T1000 (cell line): Measurements from ENCODE around the gene PRDM16.

Source experiments
- DNase-seq: peaks from one replicate; lab custom pipeline; 2025; ENCODE audit warnings: mixed read lengths; lab: John Stamatoyannopoulos, UW

The PRDM16 gene

DNA sequence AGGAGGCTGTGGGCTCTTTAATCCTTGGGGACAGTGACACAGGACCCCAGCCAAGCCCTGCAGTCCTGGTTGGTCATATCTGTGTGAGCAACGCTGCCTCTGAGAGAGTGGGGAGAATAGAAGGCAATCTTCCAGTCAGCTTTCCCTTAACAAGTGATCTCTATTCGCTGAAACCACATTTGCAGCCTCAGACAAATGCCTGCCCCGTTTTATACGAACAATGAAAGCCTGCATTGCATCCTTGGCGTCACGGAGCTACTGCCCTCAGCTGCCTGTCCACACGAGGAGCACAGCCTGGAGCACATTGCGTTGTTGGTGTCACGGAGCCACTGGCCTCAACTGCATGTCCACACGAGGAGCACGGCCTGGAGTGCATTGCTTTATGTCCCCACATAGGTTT, 235.2 kb downstream of the PRDM16 start:
- no peak for DNase-seq

DNA sequence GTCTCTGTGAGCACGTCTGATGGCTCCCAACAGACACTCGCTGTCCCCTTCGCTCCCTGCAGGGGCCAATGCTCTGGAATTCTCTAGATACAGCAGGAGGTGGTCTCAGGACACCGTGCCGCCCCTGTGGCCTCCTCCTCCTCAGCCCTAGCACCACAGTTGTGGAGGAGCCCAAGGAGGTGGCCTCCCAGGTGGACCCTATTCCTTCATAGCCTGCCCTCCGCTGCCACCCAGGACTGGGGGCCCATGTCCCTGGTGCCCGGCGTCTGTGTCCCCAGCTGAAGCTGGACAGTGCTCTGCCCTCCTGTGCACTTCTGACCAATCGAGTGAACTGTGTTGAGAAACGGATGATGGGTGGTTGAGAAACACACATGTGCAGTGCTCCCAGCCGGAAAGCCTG, 235.7 kb downstream of the PRDM16 start:
- no peak for DNase-seq

GRCh38 chr1:3305156-3305555, 236.2 kb downstream of the PRDM16 start:
- no peak for DNase-seq

GRCh38 chr1:3306583-3307291, 237.7 kb downstream of the PRDM16 start:
- peak; percentile 41 for DNase-seq

GRCh38 chr1:3307359-3307758, 238.4 kb downstream of the PRDM16 start:
- no peak for DNase-seq

- DNase-seq = no peak
Observed at GRCh38 chr1:3308053-3308452, 239.1 kb downstream of the PRDM16 start.

DNA sequence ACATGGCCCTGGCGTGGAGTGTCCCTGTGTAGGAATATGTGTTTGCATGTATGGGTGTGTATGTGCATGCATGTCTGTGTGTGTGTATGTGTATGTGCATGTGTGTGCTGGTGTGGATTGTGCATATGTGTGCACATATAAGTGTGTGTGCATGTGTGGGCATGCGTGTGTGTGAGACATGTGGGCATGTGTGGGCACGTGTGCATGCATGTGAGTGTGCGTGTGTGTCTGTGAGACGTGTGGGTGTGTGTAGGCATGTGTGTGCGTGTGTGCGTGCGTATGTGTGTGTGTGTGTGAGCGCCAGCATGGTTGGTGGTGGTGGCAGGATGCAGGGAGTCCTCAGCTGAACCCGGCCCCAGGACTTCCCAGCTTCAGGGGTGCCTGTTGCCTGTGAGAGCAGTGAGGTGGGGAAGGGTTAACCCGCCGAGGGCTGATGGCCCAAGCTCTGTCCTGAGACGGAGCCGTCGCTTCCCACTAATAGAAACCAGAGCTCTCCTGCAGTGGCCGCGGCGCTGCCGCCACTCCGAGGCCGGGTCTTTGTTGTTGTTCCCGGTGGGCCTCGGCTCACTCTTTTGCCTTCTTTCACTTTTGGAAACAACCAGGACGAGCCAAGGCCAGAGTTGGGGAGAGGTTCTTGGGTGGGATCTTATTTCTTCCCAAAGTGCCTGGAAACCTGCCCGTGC, 241.9 kb downstream of the PRDM16 start:
- no peak for DNase-seq

- no peak for DNase-seq
Observed at GRCh38 chr1:3311711-3312110, 242.7 kb downstream of the PRDM16 start.

DNA sequence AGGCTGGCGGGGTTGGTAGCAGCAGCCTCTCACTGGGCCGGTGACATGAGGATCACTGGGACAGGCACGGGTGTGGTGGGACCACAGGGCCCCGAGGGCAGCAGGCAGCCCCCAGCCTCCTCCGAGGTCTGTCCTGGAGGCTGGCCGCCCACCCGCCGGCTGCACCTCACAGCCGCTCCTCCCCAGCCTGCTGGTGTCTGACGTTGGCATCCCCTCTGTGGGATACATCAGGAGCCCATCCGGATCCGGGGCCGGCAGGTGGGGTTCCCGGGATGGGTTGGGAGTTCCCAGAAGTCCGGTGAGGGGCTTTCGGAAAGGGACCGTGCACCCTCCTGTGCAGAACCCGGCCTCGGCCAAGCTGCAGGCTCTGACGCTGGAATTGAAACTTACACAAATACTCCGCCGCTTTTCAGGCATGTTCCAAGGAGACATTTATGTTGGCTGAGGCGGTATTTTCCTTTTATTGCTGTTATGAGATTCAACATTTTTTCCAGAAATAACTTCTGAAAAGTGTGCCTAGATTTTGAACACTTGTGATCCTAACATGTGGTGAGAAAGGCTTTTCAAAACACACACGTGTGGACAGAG, 243.4 kb downstream of the PRDM16 start:
- DNase-seq = no peak

DNA sequence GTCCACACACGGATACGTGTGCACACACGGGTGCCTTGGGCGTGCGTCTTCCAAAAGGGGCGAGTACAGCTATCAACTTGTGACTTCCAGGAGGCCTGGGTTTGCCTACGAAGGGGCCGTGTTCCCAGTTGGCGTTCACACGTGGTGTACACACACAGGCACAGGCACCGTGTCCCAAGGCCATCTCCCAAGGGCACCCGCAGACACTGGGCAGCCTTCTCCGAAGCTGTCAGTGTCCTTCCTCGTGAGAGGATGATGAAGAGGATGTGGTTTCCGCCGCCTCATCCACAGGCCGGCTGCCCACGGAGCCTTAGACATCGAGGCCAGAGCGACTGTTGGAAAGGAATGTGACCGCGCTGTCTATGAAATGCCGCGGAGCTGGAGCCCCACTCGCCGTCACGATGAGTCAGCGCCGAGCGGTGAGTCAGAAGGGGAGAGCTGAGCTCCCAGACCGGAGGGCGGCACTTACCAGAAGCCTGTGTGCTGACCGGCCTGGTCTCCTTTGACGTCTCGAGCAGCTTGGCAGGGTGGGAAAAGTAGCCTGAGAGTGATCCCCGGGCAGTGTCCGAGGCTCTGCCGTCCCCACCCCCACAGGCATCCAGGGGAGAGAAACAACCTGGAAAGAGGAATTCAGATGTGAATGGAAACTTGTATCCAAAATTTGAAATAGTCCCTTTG, 244.0 kb downstream of the PRDM16 start:
- peak; percentile 91 for DNase-seq

DNA sequence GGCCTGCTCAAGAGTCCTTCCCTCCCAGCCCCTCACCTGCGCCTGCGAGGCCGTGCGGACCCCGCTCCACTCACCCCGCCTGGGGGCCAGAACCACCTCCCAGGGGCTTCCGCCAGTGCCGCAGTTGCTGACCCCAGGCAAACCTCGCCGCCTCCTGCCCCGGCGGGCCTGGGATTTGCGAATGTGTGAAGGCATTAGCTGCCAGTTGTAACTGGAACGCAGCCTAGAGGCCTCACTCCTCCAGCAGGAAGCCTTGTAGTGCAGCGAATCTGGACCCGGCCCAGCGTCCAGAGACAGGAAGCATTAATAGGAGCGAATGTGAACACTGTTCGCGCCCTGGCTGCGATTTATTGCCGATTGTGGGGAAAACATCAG, 244.6 kb downstream of the PRDM16 start:
- DNase-seq = no peak

DNA sequence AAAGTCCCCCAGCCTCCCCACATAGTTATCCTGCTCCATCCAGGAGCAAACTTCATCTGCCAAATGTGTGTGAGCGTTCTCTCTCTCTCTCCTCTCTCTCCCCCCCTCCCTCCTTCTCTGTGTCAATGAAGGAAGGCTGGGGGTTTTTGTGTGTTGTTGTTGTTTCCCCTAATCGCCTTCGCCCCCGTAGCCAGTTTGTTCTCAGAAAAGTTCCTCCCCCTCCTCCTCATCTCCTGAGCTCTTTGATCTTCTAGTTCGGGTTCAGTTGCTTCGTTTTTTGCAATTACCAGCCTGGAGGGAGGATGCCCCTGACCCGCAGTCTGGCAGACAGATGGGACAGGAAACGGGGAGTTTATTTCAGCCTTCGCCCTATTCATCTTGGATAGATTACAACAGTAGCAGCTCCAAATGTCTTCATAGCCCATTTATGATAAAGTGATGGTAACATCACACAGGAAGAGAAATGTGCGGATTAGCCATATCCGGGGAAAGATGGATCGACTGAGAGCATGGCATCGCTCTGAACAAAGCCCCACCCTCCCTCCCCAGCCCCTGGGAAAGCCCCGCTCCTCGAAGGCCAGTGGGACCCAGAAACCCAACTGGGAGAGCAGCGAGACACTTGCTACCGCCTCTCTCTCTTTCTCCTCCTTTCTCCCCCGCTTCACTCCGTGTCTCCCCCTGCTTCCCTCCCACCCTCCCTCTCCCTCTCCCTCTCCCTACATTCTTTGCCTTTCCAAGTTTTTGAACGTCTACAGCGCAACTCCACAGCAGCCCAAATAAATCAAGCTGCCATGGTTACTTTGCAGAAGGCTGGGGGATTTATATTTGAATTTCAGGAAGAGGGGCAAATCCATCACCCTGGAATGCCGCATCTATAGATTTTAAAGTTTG, 245.7 kb downstream of the PRDM16 start:
- no peak for DNase-seq

- DNase-seq = no peak
Observed at GRCh38 chr1:3315399-3316339, 246.7 kb downstream of the PRDM16 start.

GRCh38 chr1:3316340-3316943, 247.4 kb downstream of the PRDM16 start:
- DNase-seq = no peak

DNA sequence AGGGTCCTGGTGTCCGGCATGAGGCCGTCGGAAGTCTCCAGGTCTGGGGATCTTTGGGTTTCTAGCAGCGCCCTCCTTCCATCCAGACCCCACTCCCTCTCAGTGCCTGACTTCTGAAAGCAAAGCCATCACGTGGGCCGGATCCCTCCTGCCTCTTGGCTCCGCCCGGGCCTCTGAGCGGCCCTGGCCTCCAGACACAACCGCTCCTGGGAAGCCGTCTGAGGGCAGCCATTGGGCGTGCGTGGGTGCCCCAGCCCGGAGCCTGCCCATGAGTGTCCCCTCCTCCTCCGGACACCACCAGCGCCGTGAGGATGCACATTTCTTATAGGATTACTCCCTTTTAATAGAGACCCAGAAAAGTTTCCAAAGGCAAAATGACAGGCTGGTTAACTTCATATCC, 248.5 kb downstream of the PRDM16 start:
- no peak for DNase-seq

DNA sequence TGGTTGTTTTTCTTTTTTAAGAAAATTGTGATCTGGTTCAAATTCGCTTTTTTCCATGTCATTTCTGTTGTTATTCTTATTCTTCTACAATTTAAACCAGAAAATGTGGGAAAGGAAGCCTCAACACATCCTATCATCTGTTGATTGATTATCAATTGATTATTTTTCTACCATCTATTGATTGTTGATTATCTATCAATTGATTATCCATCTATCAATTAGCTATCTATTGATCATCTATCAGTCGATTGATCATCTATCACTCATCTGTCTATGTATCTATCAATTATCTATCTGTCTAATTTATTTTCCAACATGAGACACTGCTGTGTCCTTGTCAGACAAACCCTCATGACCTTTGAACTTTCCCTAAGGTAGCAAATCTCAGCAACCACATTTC, 249.3 kb downstream of the PRDM16 start:
- no peak for DNase-seq

DNA sequence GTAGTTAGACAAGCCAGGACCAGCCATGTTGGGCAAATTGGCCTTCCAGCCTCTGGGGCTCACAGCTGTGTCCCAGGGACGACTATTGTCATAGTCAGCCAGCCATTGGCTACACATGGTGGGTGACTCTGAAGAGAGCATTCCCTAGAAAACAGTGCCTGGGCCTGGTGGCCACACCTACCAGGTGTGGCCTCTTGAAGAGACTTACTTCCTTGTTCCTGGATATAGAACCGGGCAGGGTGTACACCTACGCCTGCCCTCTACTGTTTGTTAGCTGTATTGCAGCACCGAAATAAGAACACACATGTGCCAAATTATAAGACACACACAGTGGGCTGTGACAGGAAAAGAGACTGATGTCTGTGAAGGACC, 250.9 kb downstream of the PRDM16 start:
- no peak for DNase-seq

DNA sequence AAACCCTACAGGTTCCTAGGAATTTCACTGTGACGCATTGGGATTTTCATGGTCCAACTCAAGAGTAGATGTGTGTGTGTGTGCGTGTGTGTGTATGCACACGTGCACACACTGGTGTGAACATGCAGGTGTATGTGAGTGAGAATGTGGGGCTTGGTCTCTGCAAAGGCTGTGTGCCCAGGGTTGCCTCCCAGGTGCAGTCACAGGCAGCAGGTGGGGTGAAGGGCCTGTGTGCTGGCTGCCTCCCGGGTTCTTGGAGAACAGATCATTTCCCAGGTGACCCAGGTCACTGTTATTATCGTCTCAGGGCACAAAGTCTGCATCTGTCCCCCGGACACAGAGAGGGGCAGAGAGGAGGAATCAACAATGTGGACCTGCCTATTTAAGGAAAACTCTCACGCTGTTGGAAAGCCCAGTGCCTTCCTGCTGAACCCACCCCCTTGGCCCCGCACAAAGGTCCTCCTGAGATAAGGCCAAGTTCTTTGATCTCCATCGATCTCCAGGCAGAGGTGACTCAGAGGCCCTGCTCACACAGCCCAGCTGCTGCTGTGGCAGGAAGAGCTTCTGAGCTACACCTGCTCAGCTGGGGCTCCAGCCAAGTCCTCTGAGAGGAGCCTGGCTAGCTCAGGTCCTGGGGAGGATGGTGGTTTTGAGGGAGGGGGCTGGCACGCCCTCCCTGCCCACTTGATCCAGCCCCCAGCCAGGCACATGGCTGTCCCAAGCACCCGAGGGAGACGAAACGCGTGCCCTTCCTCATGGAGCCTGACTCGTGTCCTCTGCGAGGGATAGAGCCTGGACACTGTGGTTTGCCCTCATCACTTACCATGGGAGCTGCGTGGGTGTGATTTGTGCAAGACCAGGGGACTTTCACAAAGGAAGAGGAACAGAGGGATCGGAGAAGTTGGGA, 251.5 kb downstream of the PRDM16 start:
- no peak for DNase-seq
